Left lung (tissue), 10 donors: Measurements from ENCODE around the gene MAP1LC3B2. TPM values are rescaled to one million over a fixed set of nuclear protein-coding genes. Genes with fewer than 3 reads are reported as not detected.

Experiments used
- ATAC-seq: fragments of 200-7000 bp; cut with Tn5 transposase; one replicate; pipeline ENCODE4 v1.9.1; 2020; ENCODE audit warnings: moderate library complexity
- DNase-seq, 4 donors: peaks; one replicate each; pipeline ENCODE4 v3.0.0-alpha.2; 2013 to 2020
- H3K27ac ChIP-seq, 2 donors: fragments of 200-600 bp; sonication (generic) in 1 of 2; one replicate each; pipeline versions ENCODE4 v1.5.0 to v1.8.0; 2020 to 2021
- H3K27me3 ChIP-seq, 2 donors: fragments of 200-600 bp; sonication (generic) in 1 of 2; one replicate each; pipeline versions ENCODE4 v1.5.0 to v1.8.0; 2020 to 2021
- H3K36me3 ChIP-seq, 2 donors: fragments of 200-600 bp; sonication (generic) in 1 of 2; one replicate each; pipeline versions ENCODE4 v1.5.0 to v1.8.0; 2020 to 2021
- H3K4me1 ChIP-seq, 2 donors: fragments of 200-600 bp; one replicate each; pipeline ENCODE4 v1.8.0; 2021
- H3K4me3 ChIP-seq, 2 donors: fragments of 200-600 bp; sonication (generic) in 1 of 2; one replicate each; pipeline versions ENCODE4 v1.5.0 to v1.8.0; 2020 to 2021; ENCODE audit warnings: mild to moderate bottlenecking in 1 of 2
- H3K9me3 ChIP-seq, 2 donors: fragments of 200-600 bp; sonication (generic) in 1 of 2; one replicate each; pipeline versions ENCODE4 v1.5.0 to v1.8.0; 2020 to 2021
- CTCF ChIP-seq, 2 donors: fragments of 200-600 bp; sonication (generic) in 1 of 2; IDR thresholded peaks; one replicate each; pipeline versions ENCODE4 v1.5.0 to v1.8.0; 2021; ENCODE audit warnings: antibody characterized with exemption in 2 of 2
- intact Hi-C, 2 donors: fragments of 100-400 bp; cut with DNase I; formaldehyde crosslinking; loops; one replicate each; pipeline versions ENCODE4 v1.11.2 to v1.14.2; 2022
- polyA plus RNA-seq, 6 donors: library from polyadenylated mRNA; unstranded; fragments of 120-200 nt; gene quantifications; one replicate each; pipeline ENCODE4 v1.2.1, GENCODE V29; 2013; ENCODE audit not compliant: insufficient read length in 6 of 6
- total RNA-seq, 2 donors: library from RNA; stranded (reverse); fragmentation: NEBNext Ultra II Directional; extraction: Animal tissue kit (Norgen Biotek cat#: 25700); gene quantifications; one replicate each; pipeline ENCODE4 v1.2.1, GENCODE V29; 2021
- donor health status: DM: no; HTN: yes; CAD: no.
- donor health status: DM: no; HTN: no; CAD: no.

The MAP1LC3B2 gene
- total and polyA plus RNA-seq, 8 donors = 1.5 to 10.5 (median 5.5) TPM; not detected in 1

GRCh38 chr12:116525418-116526001 is 33.7 kb upstream of the MAP1LC3B2 start:
- Histone ChIP-seq H3K36me3 (no peaks in the 10 kb centered on the region), H3K27ac (peak overlapping the region; percentile 28 to 42), H3K9me3 (no peaks in the 10 kb centered on the region), H3K4me1 (no peaks in the 10 kb centered on the region), H3K27me3 (no peaks in the 10 kb centered on the region), H3K4me3 (no peak overlapping the region)
- intact Hi-C loops = no loop called here
- ATAC-seq (peak; percentile 88), DNase-seq (peak in 2 of 4 donors; percentile 44 to 63)
- no peak for TF ChIP-seq CTCF (IDR thresholded peaks at IDR 0.05)

GRCh38 chr12:116528065-116528464 is 31.1 kb upstream of the MAP1LC3B2 start:
- Histone ChIP-seq H3K27ac (no peak overlapping the region), H3K36me3 (no peaks in the 10 kb centered on the region), H3K9me3 (no peaks in the 10 kb centered on the region), H3K27me3 (no peaks in the 10 kb centered on the region), H3K4me1 (peaks cover 0 to 4% of the 10 kb centered on the region in 2 donors), H3K4me3 (no peak overlapping the region)
- DNase-seq = no peak
- no peak for TF ChIP-seq CTCF (IDR thresholded peaks at IDR 0.05)
- ATAC-seq = no peak
- intact Hi-C loops = no loop called here

GRCh38 chr12:116528498-116528897 is 30.7 kb upstream of the MAP1LC3B2 start:
- H3K36me3 ChIP-seq = no peaks in the 10 kb centered on the region
- intact Hi-C loops = no loop called here
- DNase-seq (no peak), ATAC-seq (no peak)
- H3K4me1 ChIP-seq = peaks cover 0 to 9% of the 10 kb centered on the region in 2 donors
- H3K27ac ChIP-seq = no peak overlapping the region
- H3K27me3 ChIP-seq = no peaks in the 10 kb centered on the region
- H3K9me3 ChIP-seq = no peaks in the 10 kb centered on the region
- no peak overlapping the region for H3K4me3 ChIP-seq
- TF ChIP-seq CTCF (IDR thresholded peaks at IDR 0.05) = no peak

GRCh38 chr12:116529048-116529447 is 30.1 kb upstream of the MAP1LC3B2 start:
- DNase-seq (no peak), ATAC-seq (no peak)
- peaks cover 0 to 14% of the 10 kb centered on the region in 2 donors for H3K4me1 ChIP-seq
- intact Hi-C loops = no loop called here
- TF ChIP-seq CTCF (IDR thresholded peaks at IDR 0.05) = no peak
- no peaks in the 10 kb centered on the region for H3K27me3 ChIP-seq
- no peak overlapping the region for H3K4me3 ChIP-seq
- no peaks in the 10 kb centered on the region for H3K9me3 ChIP-seq
- no peak overlapping the region for H3K27ac ChIP-seq
- no peaks in the 10 kb centered on the region for H3K36me3 ChIP-seq

- Histone ChIP-seq H3K27me3 (no peaks in the 10 kb centered on the region), H3K4me3 (no peak overlapping the region), H3K4me1 (peaks cover 0 to 18% of the 10 kb centered on the region in 2 donors), H3K9me3 (no peaks in the 10 kb centered on the region), H3K27ac (no peak overlapping the region), H3K36me3 (no peaks in the 10 kb centered on the region)
- DNase-seq (no peak), ATAC-seq (no peak)
- no peak for TF ChIP-seq CTCF (IDR thresholded peaks at IDR 0.05)
- intact Hi-C loops = no loop called here
Measured at GRCh38 chr12:116529686-116530085, 29.5 kb upstream of the MAP1LC3B2 start.
